Measurements from ENCODE around the gene ISM1.

The ISM1 gene

GRCh38 chr20:13285408-13285807 is 64.3 kb downstream of the ISM1 start:
- DNase-seq, result no peak

GRCh38 chr20:13286052-13286451 is 65.0 kb downstream of the ISM1 start:
- DNase-seq, result no peak

- no peak for DNase-seq
These were observed 65.5 kb downstream of the ISM1 start for GRCh38 chr20:13286607-13287006.

GRCh38 chr20:13288357-13288756 is 67.3 kb downstream of the ISM1 start:
- no peak for DNase-seq

- no peak for DNase-seq
These were observed 68.0 kb downstream of the ISM1 start for GRCh38 chr20:13289031-13289430.

GRCh38 chr20:13290724-13291123 is 69.7 kb downstream of the ISM1 start:
- DNase-seq, result no peak

GRCh38 chr20:13291157-13291556 is 70.1 kb downstream of the ISM1 start:
- DNase-seq, result no peak

- no peak for DNase-seq
These were observed 71.3 kb downstream of the ISM1 start for GRCh38 chr20:13292201-13292885.

GRCh38 chr20:13294522-13294921 is 73.4 kb downstream of the ISM1 start:
- no peak for DNase-seq

- DNase-seq, result no peak
These were observed 74.6 kb downstream of the ISM1 start for GRCh38 chr20:13295637-13296036.

GRCh38 chr20:13296070-13296469 is 75.0 kb downstream of the ISM1 start:
- DNase-seq, result no peak

- DNase-seq, result no peak
These were observed 76.2 kb downstream of the ISM1 start for GRCh38 chr20:13297147-13297899.

GRCh38 chr20:13298692-13299373 is 77.8 kb downstream of the ISM1 start:
- no peak for DNase-seq

GRCh38 chr20:13299401-13299800 is 78.3 kb downstream of the ISM1 start:
- no peak for DNase-seq

- DNase-seq, result no peak
These were observed 80.5 kb downstream of the ISM1 start for GRCh38 chr20:13301596-13301995.

GRCh38 chr20:13302647-13303450 is 81.8 kb downstream of the ISM1 start:
- peak; percentile 18 to 43 for DNase-seq

GRCh38 chr20:13305284-13305683 is 84.2 kb downstream of the ISM1 start:
- DNase-seq, result no peak

GRCh38 chr20:13307562-13308163 is 86.6 kb downstream of the ISM1 start:
- no peak for DNase-seq

GRCh38 chr20:13312300-13312699 is 91.2 kb downstream of the ISM1 start:
- no peak for DNase-seq

- no peak for DNase-seq
These were observed 92.1 kb downstream of the ISM1 start for GRCh38 chr20:13313201-13313600.

- no peak for DNase-seq
These were observed 96.4 kb downstream of the ISM1 start for GRCh38 chr20:13317439-13317838.

GRCh38 chr20:13318871-13319521 is 97.9 kb downstream of the ISM1 start:
- no peak for DNase-seq
